OCI-LY3 (cell line): Measurements from ENCODE around the gene TMEM132A.

Experiments used
- H2AFZ ChIP-seq: fragments of 200-600, 300-600 bp; shearing (Covaris generic); 2 replicates; pipeline ENCODE4 v1.6.0; 2014; ENCODE audit warnings: antibody characterized with exemption, low read depth, low read length
- H3K27ac ChIP-seq: fragments of 200-600, 300-600 bp; sonication (generic); 2 replicates; pipeline ENCODE4 v1.5.1; 2014; ENCODE audit warnings: mild to moderate bottlenecking, low read length, moderate library complexity, mixed read lengths
- H3K27me3 ChIP-seq: fragments of 200-600, 300-600 bp; sonication (generic); 2 replicates; pipeline ENCODE4 v1.6.1; 2014; ENCODE audit warnings: low read depth, low read length, mixed read lengths
- H3K36me3 ChIP-seq: fragments of 200-600, 300-600 bp; sonication (generic); replicated peaks from 2 replicates; pipeline ENCODE3; 2014; ENCODE audit warnings: low read depth, low read length, mixed read lengths
- H3K4me1 ChIP-seq: fragments of 300-600, 200-600 bp; sonication (generic); 2 replicates; pipeline ENCODE4 v1.6.1; 2014; ENCODE audit warnings: low read length, mixed read lengths
- H3K4me2 ChIP-seq: fragments of 200-600, 300-600 bp; sonication (generic); 2 replicates; pipeline ENCODE4 v1.6.1; 2014; ENCODE audit warnings: low read length, mixed read lengths
- H3K4me3 ChIP-seq: fragments of 300-600, 200-600 bp; sonication (generic); 2 replicates; pipeline ENCODE4 v1.5.1; 2014; ENCODE audit warnings: antibody characterized with exemption, mild to moderate bottlenecking, low read length, moderate library complexity
- H3K79me2 ChIP-seq: fragments of 300-600, 200-600 bp; shearing (Covaris generic); 2 replicates; pipeline ENCODE4 v1.6.1; 2014; ENCODE audit warnings: mild to moderate bottlenecking, low read length, mixed read lengths
- H3K9ac ChIP-seq: fragments of 300-600, 200-600 bp; shearing (Covaris generic); 2 replicates; pipeline ENCODE4 v1.6.0; 2014; ENCODE audit warnings: mild to moderate bottlenecking, low read length, moderate library complexity
- H3K9me3 ChIP-seq: fragments of 200-600, 300-600 bp; shearing (Covaris generic); 2 replicates; pipeline ENCODE4 v1.6.1; 2014; ENCODE audit warnings: low read length, mixed read lengths; ENCODE audit not compliant: insufficient read depth
- H4K20me1 ChIP-seq: fragments of 200-600, 300-600 bp; sonication (generic); 2 replicates; pipeline ENCODE4 v1.6.1; 2016; ENCODE audit warnings: low read length, mixed read lengths; ENCODE audit not compliant: insufficient read depth
- EZH2phosphoT487 ChIP-seq: fragments of 200-600 bp; shearing (Covaris generic); IDR thresholded peaks from 2 replicates; pipeline ENCODE4 v1.6.1; 2018; ENCODE audit warnings: antibody characterized with exemption, mixed run types, low read depth
- TF ChIP-seq, protein P1 (sequence below): fragments of 200-600, 300-600 bp; sonication (generic); IDR thresholded peaks from 2 replicates; pipeline ENCODE4 v1.5.1; 2014; ENCODE audit warnings: antibody characterized with exemption, low read length, low read depth

The TMEM132A gene

DNA sequence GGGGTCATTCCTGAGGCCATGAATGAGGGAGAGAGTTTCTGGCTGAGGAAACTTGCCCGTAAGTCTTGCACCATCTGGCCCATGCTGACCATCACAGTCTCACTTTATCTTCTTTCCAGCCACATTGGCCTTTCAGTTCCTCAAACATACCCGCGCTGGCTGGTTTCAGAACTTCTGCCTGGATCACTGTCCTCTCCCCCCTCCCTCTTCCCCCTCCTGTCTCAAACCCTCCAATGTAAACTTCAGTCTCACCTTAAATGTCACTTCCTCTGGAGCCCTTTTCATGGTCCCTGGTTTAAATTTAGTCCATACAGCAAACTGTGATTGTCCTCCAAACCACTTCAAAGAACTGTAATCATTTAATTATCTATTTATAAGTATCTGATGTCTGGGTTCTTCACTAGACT is 14.0 kb upstream of the TMEM132A start:
- H3K27me3 ChIP-seq: peaks cover 4% of the 10 kb centered on the region; the same call in 1 of the 2 replicates
- H3K79me2 ChIP-seq: peaks cover 27% of the 10 kb centered on the region
- H3K9ac ChIP-seq: peak overlapping the region; percentile 18; the same call in 1 of the 2 replicates
- no peak overlapping the region for H2AFZ ChIP-seq
- peaks cover 7% of the 10 kb centered on the region for H4K20me1 ChIP-seq
- H3K4me2 ChIP-seq: peak overlapping the region; percentile 57
- peaks cover 11% of the 10 kb centered on the region for H3K36me3 ChIP-seq
- H3K4me1 ChIP-seq: peaks cover 62% of the 10 kb centered on the region
- H3K27ac ChIP-seq: peak overlapping the region; percentile 77
- TF ChIP-seq EZH2phosphoT487: no peak
- TF ChIP-seq, protein P1, sequence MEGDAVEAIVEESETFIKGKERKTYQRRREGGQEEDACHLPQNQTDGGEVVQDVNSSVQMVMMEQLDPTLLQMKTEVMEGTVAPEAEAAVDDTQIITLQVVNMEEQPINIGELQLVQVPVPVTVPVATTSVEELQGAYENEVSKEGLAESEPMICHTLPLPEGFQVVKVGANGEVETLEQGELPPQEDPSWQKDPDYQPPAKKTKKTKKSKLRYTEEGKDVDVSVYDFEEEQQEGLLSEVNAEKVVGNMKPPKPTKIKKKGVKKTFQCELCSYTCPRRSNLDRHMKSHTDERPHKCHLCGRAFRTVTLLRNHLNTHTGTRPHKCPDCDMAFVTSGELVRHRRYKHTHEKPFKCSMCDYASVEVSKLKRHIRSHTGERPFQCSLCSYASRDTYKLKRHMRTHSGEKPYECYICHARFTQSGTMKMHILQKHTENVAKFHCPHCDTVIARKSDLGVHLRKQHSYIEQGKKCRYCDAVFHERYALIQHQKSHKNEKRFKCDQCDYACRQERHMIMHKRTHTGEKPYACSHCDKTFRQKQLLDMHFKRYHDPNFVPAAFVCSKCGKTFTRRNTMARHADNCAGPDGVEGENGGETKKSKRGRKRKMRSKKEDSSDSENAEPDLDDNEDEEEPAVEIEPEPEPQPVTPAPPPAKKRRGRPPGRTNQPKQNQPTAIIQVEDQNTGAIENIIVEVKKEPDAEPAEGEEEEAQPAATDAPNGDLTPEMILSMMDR: no peak
- peaks cover 10% of the 10 kb centered on the region for H3K9me3 ChIP-seq
- peak overlapping the region; percentile 26 for H3K4me3 ChIP-seq

DNA sequence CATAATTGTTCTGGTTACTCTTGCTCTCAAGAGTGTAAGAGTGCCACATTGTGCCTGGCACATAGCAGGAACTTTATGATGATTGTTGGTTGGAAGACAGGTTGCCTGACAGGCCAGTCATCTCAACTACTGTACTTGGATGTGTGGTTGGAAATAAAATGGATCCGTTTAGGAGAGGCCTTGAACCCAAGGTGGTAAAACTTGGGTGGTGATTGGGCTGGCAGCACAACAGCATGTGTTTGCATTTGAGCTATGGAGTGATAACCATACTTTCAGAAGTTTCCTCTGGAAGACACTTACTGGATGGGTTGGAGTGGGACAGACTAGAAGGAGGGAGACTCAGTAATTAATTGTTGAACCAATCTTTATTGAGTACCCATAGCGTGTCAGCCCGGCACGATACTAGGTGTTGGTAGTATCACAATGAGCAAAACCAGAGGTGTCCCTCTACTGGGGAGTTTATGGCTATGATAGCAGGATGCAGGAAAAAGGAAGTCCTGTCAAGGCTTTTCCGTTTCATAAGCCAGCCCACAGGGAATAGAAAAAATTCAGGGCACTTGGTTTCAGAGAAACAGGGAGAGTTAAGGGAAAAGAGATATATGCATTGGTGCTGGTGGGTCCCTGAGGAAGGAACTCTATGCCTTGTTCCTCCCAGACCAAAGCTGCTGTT is 13.4 kb upstream of the TMEM132A start:
- H3K4me1 ChIP-seq: peaks cover 62% of the 10 kb centered on the region
- peak overlapping the region; percentile 57 for H3K4me2 ChIP-seq

DNA sequence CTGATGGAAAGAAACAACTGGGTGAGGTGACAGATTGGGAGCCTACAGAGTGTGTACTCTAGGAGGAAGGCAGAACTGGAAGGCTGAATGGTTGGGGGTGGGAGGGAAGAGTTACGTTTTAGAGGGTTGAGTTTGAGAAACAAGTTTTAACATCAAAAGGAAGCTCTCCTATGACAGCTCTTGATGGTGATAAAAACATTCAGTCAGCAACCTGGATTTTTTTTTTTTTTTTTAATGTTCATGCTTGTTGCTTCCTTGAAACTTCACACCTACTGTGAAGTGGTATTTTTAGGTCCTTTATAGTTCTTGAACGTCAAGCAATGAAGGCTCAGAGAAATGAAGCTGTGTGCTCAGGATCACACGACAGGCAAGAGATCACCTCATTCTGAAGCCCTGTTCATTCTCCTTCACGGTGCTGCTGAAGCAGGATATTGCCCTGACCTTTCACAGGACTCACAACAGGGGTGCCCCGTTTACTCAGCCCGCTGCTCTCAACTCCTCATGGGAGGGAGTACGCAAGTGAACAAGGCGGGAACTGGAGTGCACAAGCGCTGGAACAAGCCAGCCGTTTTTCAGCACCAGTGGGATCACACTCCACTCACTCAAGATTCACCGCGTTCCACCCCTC is 11.9 kb upstream of the TMEM132A start:
- H3K9ac ChIP-seq: no peak overlapping the region
- peaks cover 10% of the 10 kb centered on the region for H3K9me3 ChIP-seq
- H3K27ac ChIP-seq: no peak overlapping the region
- TF ChIP-seq, protein P1: no peak
- no peak for TF ChIP-seq EZH2phosphoT487
- H3K27me3 ChIP-seq: peaks cover 4% of the 10 kb centered on the region; the same call in 1 of the 2 replicates
- no peak overlapping the region for H3K4me3 ChIP-seq
- peaks cover 72% of the 10 kb centered on the region for H3K4me1 ChIP-seq
- no peak overlapping the region for H3K4me2 ChIP-seq
- H4K20me1 ChIP-seq: peaks cover 16% of the 10 kb centered on the region
- peaks cover 35% of the 10 kb centered on the region for H3K79me2 ChIP-seq
- no peak overlapping the region for H2AFZ ChIP-seq
- peaks cover 25% of the 10 kb centered on the region for H3K36me3 ChIP-seq

More for the DNA sequence above, 13.4 kb upstream of the TMEM132A start:
- TF ChIP-seq, protein P1: peak; percentile 12; the same call in 1 of the 2 replicates
- TF ChIP-seq EZH2phosphoT487: no peak
- peak overlapping the region; percentile 18; the same call in 1 of the 2 replicates for H3K9ac ChIP-seq
- H3K27ac ChIP-seq: peak overlapping the region; percentile 77
- H3K79me2 ChIP-seq: peaks cover 26% of the 10 kb centered on the region
- H4K20me1 ChIP-seq: peaks cover 4% of the 10 kb centered on the region
- H3K27me3 ChIP-seq: peaks cover 4% of the 10 kb centered on the region; the same call in 1 of the 2 replicates
- peaks cover 12% of the 10 kb centered on the region for H3K36me3 ChIP-seq
- H3K9me3 ChIP-seq: peaks cover 10% of the 10 kb centered on the region
- H2AFZ ChIP-seq: no peak overlapping the region
- H3K4me3 ChIP-seq: peak overlapping the region; percentile 26

DNA sequence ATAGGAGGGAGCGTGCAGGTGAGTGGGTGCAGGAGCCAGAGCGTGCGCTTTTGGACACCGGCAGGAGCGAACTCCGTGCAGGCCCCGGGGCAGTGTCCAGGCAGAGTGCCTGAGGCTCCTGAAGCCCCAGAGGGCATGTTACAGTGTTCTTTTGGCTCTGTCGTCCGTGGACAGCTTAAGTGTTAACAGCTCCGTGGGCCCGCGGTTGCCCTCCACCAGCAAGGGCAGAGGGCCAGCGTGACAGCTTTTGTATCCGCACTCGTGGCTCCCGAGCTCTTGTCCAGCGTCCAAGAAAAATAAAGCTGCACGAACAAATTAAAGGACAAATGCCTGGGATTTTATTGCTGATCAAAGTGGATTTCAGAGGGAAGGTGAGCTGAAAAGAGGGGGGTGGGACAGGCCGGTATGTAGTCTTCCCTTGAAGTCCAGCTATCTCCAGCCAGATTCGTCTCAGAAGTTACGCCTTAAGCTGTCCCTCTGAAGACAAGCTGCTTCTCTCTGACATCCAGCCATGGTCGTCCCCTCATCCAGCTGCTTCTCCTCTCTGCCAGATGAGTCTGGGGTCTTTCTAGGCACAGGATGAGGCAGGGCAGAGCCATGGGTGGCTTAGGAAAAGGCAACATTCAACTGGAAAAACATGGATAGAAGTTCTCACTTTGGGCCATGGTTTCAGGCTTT is 11.3 kb upstream of the TMEM132A start:
- Histone ChIP-seq H3K4me3 (peak overlapping the region; percentile 84), H3K27me3 (peaks cover 4% of the 10 kb centered on the region; the same call in 1 of the 2 replicates), H3K9ac (peak overlapping the region; percentile 91), H3K36me3 (peaks cover 30% of the 10 kb centered on the region), H2AFZ (peak overlapping the region; percentile 97), H3K4me2 (peak overlapping the region; percentile 98), H4K20me1 (peaks cover 22% of the 10 kb centered on the region), H3K4me1 (peaks cover 70% of the 10 kb centered on the region), H3K9me3 (peaks cover 10% of the 10 kb centered on the region), H3K27ac (peak overlapping the region; percentile 86), H3K79me2 (peaks cover 42% of the 10 kb centered on the region)
- TF ChIP-seq EZH2phosphoT487: no peak
- TF ChIP-seq, protein P1: no peak
